ENCODE data around the gene DAND5. TPM values are rescaled to one million over a fixed set of nuclear protein-coding genes. Genes with fewer than 3 reads are reported as not detected.
A peak's percentile ranks its signal among the peaks of the same experiment; 100 is the strongest.

Gene DAND5
- total and polyA plus RNA-seq, 7 donors = 0.13 to 2.0 (median 1.7) TPM; not detected in 2

DNA sequence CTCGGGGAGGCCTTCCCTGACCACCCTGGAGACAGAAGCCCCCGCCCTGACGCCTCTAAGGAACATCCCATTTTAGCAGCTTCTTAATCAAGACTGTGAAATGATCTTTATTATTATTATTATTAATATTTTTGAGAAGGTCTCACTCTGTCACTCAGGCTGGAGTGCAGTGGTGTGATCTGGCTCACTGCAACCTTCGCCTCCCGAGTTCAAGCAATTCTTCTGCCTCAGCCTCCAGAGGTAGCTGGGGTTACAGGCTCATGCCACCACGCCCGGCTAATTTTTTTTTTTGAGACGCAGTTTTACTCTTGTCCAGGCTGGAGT, 3.6 kb upstream of the DAND5 start:
- H3K36me3 ChIP-seq = no peaks in the 10 kb centered on the region
- DNase-seq = no peak
- H3K4me3 ChIP-seq = peak overlapping the region in 3 of 4 donors; percentile 40 to 56 (median 54)
- peaks cover 0 to 20% (median 12%) of the 10 kb centered on the region in 4 donors for H3K4me1 ChIP-seq
- H3K9me3 ChIP-seq = no peaks in the 10 kb centered on the region
- H3K27ac ChIP-seq = peak overlapping the region; percentile 69 to 82 (median 73)
- no peak for TF ChIP-seq POLR2AphosphoS5 (IDR thresholded peaks at IDR 0.05)
- TF ChIP-seq, protein P1, sequence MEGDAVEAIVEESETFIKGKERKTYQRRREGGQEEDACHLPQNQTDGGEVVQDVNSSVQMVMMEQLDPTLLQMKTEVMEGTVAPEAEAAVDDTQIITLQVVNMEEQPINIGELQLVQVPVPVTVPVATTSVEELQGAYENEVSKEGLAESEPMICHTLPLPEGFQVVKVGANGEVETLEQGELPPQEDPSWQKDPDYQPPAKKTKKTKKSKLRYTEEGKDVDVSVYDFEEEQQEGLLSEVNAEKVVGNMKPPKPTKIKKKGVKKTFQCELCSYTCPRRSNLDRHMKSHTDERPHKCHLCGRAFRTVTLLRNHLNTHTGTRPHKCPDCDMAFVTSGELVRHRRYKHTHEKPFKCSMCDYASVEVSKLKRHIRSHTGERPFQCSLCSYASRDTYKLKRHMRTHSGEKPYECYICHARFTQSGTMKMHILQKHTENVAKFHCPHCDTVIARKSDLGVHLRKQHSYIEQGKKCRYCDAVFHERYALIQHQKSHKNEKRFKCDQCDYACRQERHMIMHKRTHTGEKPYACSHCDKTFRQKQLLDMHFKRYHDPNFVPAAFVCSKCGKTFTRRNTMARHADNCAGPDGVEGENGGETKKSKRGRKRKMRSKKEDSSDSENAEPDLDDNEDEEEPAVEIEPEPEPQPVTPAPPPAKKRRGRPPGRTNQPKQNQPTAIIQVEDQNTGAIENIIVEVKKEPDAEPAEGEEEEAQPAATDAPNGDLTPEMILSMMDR (IDR thresholded peaks at IDR 0.05) = no peak
- no peak for TF ChIP-seq POLR2A (IDR thresholded peaks at IDR 0.05)
- no peak for TF ChIP-seq EP300 (IDR thresholded peaks at IDR 0.05)
- WGBS, 2 donors = 24 to 50% methylated on average over 8 of the region's 8 CpGs
- H3K27me3 ChIP-seq = no peaks in the 10 kb centered on the region
- intact Hi-C loops (cut with DNase I) = loop anchor here (1.0 kb wide), 1 partner anchor 80 kb away; no protein-coding TSS in a partner anchor

DNA sequence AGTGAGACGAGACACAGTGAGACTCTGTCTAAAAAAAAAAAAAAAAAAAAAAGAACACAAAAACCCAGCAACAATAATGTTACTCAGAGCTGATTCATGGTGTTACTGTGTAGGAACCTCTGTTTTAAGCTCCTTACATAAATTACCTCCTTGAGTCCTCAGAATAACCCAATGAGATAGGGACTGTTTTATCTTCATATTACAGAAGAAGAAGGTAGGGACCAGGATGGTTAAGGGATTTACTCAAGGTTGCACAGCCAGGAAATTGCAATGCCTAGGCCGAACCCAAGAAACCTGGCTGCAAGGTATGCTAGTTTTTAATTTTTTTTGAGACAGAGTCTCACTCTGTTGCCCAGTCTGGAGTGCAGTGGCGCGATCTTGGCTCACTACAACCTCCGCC, 1.5 kb upstream of the DAND5 start:
- Histone ChIP-seq H3K4me3 (no peak overlapping the region), H3K4me1 (peaks cover 0 to 20% (median 12%) of the 10 kb centered on the region in 4 donors), H3K9me3 (no peaks in the 10 kb centered on the region), H3K27me3 (no peaks in the 10 kb centered on the region), H3K36me3 (no peaks in the 10 kb centered on the region), H3K27ac (peak overlapping the region in 1 of 4 donors; percentile 86)
- intact Hi-C loops (cut with DNase I) = no loop called here
- 95 to 98% methylated on average over 5 of the region's 5 CpGs for WGBS, 2 donors
- no peak for DNase-seq
- TF ChIP-seq, protein P1 (IDR thresholded peaks at IDR 0.05) = no peak
- TF ChIP-seq POLR2A (IDR thresholded peaks at IDR 0.05) = no peak
- no peak for TF ChIP-seq POLR2AphosphoS5 (IDR thresholded peaks at IDR 0.05)
- no peak for TF ChIP-seq EP300 (IDR thresholded peaks at IDR 0.05)

DNA sequence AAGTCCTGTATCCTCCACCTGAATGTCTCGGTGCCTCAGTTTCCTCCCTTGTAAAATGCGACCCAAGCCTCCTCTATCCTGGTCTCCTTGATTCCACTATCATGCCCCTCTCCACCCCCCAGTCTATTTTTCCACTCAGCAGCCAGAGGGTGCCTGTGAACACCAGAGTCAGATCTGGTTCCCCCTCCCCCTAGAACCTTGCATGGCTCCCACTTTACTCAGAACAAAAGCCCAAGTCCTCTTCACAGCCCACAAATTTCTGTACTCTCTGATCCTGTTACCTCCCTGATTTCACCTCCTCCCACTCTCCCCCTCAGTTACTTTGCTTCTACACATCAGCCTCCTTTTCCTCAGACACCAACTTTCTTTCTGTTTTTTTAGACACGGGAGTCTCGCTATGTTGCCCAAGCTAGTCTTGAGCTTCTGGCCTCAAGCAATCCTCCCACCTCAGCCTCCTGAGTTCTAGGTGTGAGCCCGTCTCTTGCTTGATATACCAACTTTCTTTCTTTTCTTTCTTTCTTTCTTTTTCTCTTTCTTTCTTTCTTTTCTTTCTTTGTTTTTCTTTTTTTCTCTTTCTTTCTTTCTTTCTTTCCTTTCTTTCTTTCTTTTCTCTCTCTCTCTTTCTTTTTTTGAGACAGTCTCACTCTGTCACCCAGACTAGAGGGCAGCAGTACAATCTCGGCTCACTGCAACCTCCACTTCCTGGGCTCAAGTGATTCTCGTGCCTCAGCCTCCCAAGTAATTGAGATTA, 869 bp downstream of the DAND5 start:
- TF ChIP-seq EP300 (IDR thresholded peaks at IDR 0.05) (no peak), POLR2A (IDR thresholded peaks at IDR 0.05) (no peak), POLR2AphosphoS5 (IDR thresholded peaks at IDR 0.05) (no peak)
- TF ChIP-seq, protein P1 (IDR thresholded peaks at IDR 0.05) = no peak
- intact Hi-C loops (cut with DNase I) = no loop called here
- Histone ChIP-seq H3K27me3 (no peaks in the 10 kb centered on the region), H3K36me3 (no peaks in the 10 kb centered on the region), H3K4me3 (no peak overlapping the region), H3K4me1 (peaks cover 0 to 20% (median 10%) of the 10 kb centered on the region in 4 donors), H3K9me3 (no peaks in the 10 kb centered on the region), H3K27ac (peak overlapping the region; percentile 64 to 86 (median 80))
- WGBS, 2 donors = 86 to 91% methylated on average over 7 of the region's 7 CpGs
- DNase-seq = no peak

DNA sequence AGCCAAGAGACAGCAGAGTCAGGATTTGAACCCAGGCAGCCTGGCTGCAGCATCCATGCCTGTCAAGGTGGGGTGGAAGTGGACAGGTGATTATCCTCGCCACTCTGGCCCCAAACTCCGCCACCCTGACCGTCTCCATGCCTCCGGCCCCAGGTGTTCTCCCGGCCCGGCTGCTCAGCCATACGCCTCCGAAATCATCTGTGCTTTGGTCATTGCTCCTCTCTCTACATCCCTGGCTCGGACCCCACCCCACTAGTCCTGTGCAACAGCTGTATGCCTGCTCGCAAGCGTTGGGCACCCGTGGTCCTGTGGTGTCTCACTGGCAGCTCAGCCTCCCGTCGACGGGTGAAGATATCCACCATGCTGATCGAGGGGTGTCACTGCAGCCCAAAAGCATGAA, 3.9 kb downstream of the DAND5 start:
- intact Hi-C loops (cut with DNase I) = no loop called here
- Histone ChIP-seq H3K4me1 (peaks cover 0 to 15% (median 5%) of the 10 kb centered on the region in 4 donors), H3K27me3 (no peaks in the 10 kb centered on the region), H3K36me3 (no peaks in the 10 kb centered on the region), H3K27ac (no peak overlapping the region), H3K4me3 (no peak overlapping the region), H3K9me3 (no peaks in the 10 kb centered on the region)
- no peak for DNase-seq
- WGBS, 2 donors = 92 to 93% methylated on average over 16 of the region's 16 CpGs
- TF ChIP-seq POLR2A (IDR thresholded peaks at IDR 0.05) = no peak
- TF ChIP-seq EP300 (IDR thresholded peaks at IDR 0.05) = no peak
- TF ChIP-seq, protein P1 (IDR thresholded peaks at IDR 0.05) = no peak
- TF ChIP-seq POLR2AphosphoS5 (IDR thresholded peaks at IDR 0.05) = no peak

Measured in sigmoid colon (tissue), 7 donors.